Suprapubic skin (tissue), 4 donors: ENCODE results near the gene AK3. TPM values are rescaled to one million over a fixed set of nuclear protein-coding genes. Genes with fewer than 3 reads are reported as not detected.
"Not testable (repeated sequence)": the region's sequence is repeated elsewhere in the genome, so short reads cannot be mapped to it uniquely, and the experiment has no call there.

Experiments used
- DNase-seq, 2 donors: peaks; one replicate each; pipeline ENCODE4 v3.0.0-alpha.2; 2019; ENCODE audit warnings: low spot score in 2 of 2
- H3K27ac ChIP-seq: fragments of 200-600 bp; sonication (generic); one replicate; pipeline ENCODE4 v1.5.1; 2019
- H3K27me3 ChIP-seq: fragments of 200-600 bp; sonication (generic); one replicate; pipeline ENCODE4 v1.5.1; 2019
- H3K36me3 ChIP-seq: fragments of 200-600 bp; sonication (generic); one replicate; pipeline ENCODE4 v1.5.1; 2019
- H3K4me1 ChIP-seq: fragments of 200-600 bp; sonication (generic); one replicate; pipeline ENCODE4 v1.5.1; 2019
- H3K4me3 ChIP-seq: fragments of 200-600 bp; sonication (generic); one replicate; pipeline ENCODE4 v1.5.1; 2019; ENCODE audit warnings: mild to moderate bottlenecking
- H3K9me3 ChIP-seq: fragments of 200-600 bp; sonication (generic); one replicate; pipeline ENCODE4 v1.5.1; 2019
- CTCF ChIP-seq, 2 donors: fragments of 200-600 bp in 1 of 2; fragments of 450-650 bp in 1 of 2; sonication (generic) in 1 of 2; IDR thresholded peaks; one replicate each; pipeline ENCODE4 v1.5.1; 2016 to 2019; ENCODE audit warnings: antibody characterized with exemption in 2 of 2, mild to moderate bottlenecking in 1 of 2, moderate library complexity in 1 of 2
- EP300 ChIP-seq: sonication (generic); formaldehyde crosslinking; IDR thresholded peaks from one replicate; pipeline ENCODE4 v1.6.1; 2017; ENCODE audit warnings: antibody characterized with exemption
- POLR2A ChIP-seq, 2 donors: fragments of 450-650 bp; IDR thresholded peaks; one replicate each; pipeline ENCODE4 v1.6.1; 2017; ENCODE audit warnings: antibody characterized with exemption in 2 of 2, mild to moderate bottlenecking in 2 of 2, moderate library complexity in 2 of 2
- POLR2AphosphoS5 ChIP-seq, 3 donors: sonication (generic); formaldehyde crosslinking; IDR thresholded peaks; one replicate each; pipeline ENCODE4 v1.6.1; 2017; ENCODE audit warnings: antibody characterized with exemption in 3 of 3
- WGBS: methylation state at CpG from one replicate; pipeline ENCODE4 v1.1.5; 2018; 5-methylcytosine and 5-hydroxymethylcytosine counted together
- total RNA-seq, 4 donors: library from RNA; depleted of rRNA; stranded (reverse); fragments of >200 nt; gene quantifications; one replicate each; pipeline ENCODE4 v1.1.0, GENCODE V29; 2016

The AK3 gene
- total RNA-seq, 4 donors from 2014 or later = 69.7 to 96.4 (median 78.6) TPM

- no peak for DNase-seq
- Histone ChIP-seq H3K9me3 (no peaks in the 10 kb centered on the region), H3K4me1 (no peaks in the 10 kb centered on the region), H3K27ac (no peak overlapping the region), H3K4me3 (no peak overlapping the region), H3K27me3 (no peaks in the 10 kb centered on the region), H3K36me3 (no peaks in the 10 kb centered on the region)
- 85% methylated on average over 4 of the region's 4 CpGs for WGBS
- TF ChIP-seq POLR2A (IDR thresholded peaks at IDR 0.05) = no peak
- no peak for TF ChIP-seq CTCF (IDR thresholded peaks at IDR 0.05)
- TF ChIP-seq EP300 = no peak
- TF ChIP-seq POLR2AphosphoS5 (IDR thresholded peaks at IDR 0.05) = no peak
Observed at GRCh38 chr9:4756420-4756819, 15.4 kb upstream of the AK3 start.

- no peak overlapping the region for H3K27ac ChIP-seq
- no peaks in the 10 kb centered on the region for H3K4me1 ChIP-seq
- H3K27me3 ChIP-seq = no peaks in the 10 kb centered on the region
- DNase-seq = no peak
- no peak for TF ChIP-seq POLR2AphosphoS5 (IDR thresholded peaks at IDR 0.05)
- no peaks in the 10 kb centered on the region for H3K36me3 ChIP-seq
- H3K4me3 ChIP-seq = no peak overlapping the region
- 65% methylated on average over 5 of the region's 5 CpGs for WGBS
- H3K9me3 ChIP-seq = no peaks in the 10 kb centered on the region
Observed at GRCh38 chr9:4755026-4755609, 14.1 kb upstream of the AK3 start.

- not testable (repeated sequence) for H3K27ac ChIP-seq, H3K27me3 ChIP-seq, DNase-seq, H3K9me3 ChIP-seq, H3K4me1 ChIP-seq, H3K36me3 ChIP-seq, H3K4me3 ChIP-seq
Observed at GRCh38 chr9:4754530-4754929, 13.5 kb upstream of the AK3 start.

GRCh38 chr9:4750023-4750673, 9.1 kb upstream of the AK3 start:
- Histone ChIP-seq H3K4me3 (no peak overlapping the region), H3K36me3 (no peaks in the 10 kb centered on the region), H3K4me1 (no peaks in the 10 kb centered on the region), H3K9me3 (no peaks in the 10 kb centered on the region), H3K27me3 (no peaks in the 10 kb centered on the region), H3K27ac (no peak overlapping the region)
- 39% methylated on average over 8 of the region's 8 CpGs for WGBS
- no peak for TF ChIP-seq POLR2AphosphoS5 (IDR thresholded peaks at IDR 0.05)
- TF ChIP-seq EP300 = no peak
- TF ChIP-seq POLR2A (IDR thresholded peaks at IDR 0.05) = no peak
- peak; percentile 12 to 43 for TF ChIP-seq CTCF (IDR thresholded peaks at IDR 0.05)
- DNase-seq = no peak

GRCh38 chr9:4748612-4749011, 7.6 kb upstream of the AK3 start:
- 96% methylated on average over 5 of the region's 5 CpGs for WGBS
- Histone ChIP-seq H3K27ac (no peak overlapping the region), H3K27me3 (no peaks in the 10 kb centered on the region), H3K4me3 (no peak overlapping the region), H3K9me3 (no peaks in the 10 kb centered on the region), H3K4me1 (peaks cover 6% of the 10 kb centered on the region), H3K36me3 (no peaks in the 10 kb centered on the region)
- no peak for DNase-seq
- no peak for TF ChIP-seq EP300
- no peak for TF ChIP-seq POLR2A (IDR thresholded peaks at IDR 0.05)
- TF ChIP-seq CTCF (IDR thresholded peaks at IDR 0.05) = no peak
- TF ChIP-seq POLR2AphosphoS5 (IDR thresholded peaks at IDR 0.05) = no peak

GRCh38 chr9:4746278-4747030, 5.5 kb upstream of the AK3 start:
- Histone ChIP-seq H3K4me1 (peaks cover 21% of the 10 kb centered on the region), H3K9me3 (no peaks in the 10 kb centered on the region), H3K4me3 (no peak overlapping the region), H3K27me3 (no peaks in the 10 kb centered on the region), H3K36me3 (no peaks in the 10 kb centered on the region), H3K27ac (no peak overlapping the region)
- WGBS = 80% methylated on average over 2 of the region's 2 CpGs
- TF ChIP-seq EP300 = no peak
- TF ChIP-seq POLR2AphosphoS5 (IDR thresholded peaks at IDR 0.05) = no peak
- TF ChIP-seq POLR2A (IDR thresholded peaks at IDR 0.05) = no peak
- TF ChIP-seq CTCF (IDR thresholded peaks at IDR 0.05) = no peak
- no peak for DNase-seq
